Heart left ventricle (tissue), 16 donors: ENCODE results near the gene CDHR3. TPM values are rescaled to one million over a fixed set of nuclear protein-coding genes. Genes with fewer than 3 reads are reported as not detected.

ENCODE experiments used
- ATAC-seq, 4 donors: fragments of 200-7000 bp; cut with Tn5 transposase; one replicate each; pipeline ENCODE4 v1.9.1; 2020 to 2022; ENCODE audit warnings: moderate library complexity in 4 of 4, mild to moderate bottlenecking in 3 of 4, moderate number of reproducible peaks in 1 of 4
- DNase-seq, 5 donors: peaks; one replicate each; pipeline ENCODE4 v3.0.0-alpha.2; 2020
- H3K27ac ChIP-seq, 12 donors: fragments of 200-600 bp; sonication (generic) in 4 of 12; one replicate each; pipeline versions ENCODE4 v1.5.0 to v1.8.0; 2016 to 2022; ENCODE audit warnings: mild to moderate bottlenecking in 2 of 12
- H3K27me3 ChIP-seq, 9 donors: fragments of 200-600 bp; sonication (generic) in 2 of 9; one replicate each; pipeline versions ENCODE4 v1.5.1 to v1.8.0; 2016 to 2022; ENCODE audit warnings: mild to moderate bottlenecking in 3 of 9
- H3K36me3 ChIP-seq, 9 donors: fragments of 200-600 bp; sonication (generic) in 2 of 9; one replicate each; pipeline versions ENCODE4 v1.5.0 to v1.8.0; 2018 to 2022; ENCODE audit warnings: mild to moderate bottlenecking in 2 of 9
- H3K4me1 ChIP-seq, 12 donors: fragments of 200-600 bp; sonication (generic) in 4 of 12; one replicate each; pipeline versions ENCODE4 v1.5.0 to v1.8.0; 2016 to 2022; ENCODE audit warnings: mild to moderate bottlenecking in 3 of 12
- H3K4me3 ChIP-seq, 12 donors: fragments of 200-600 bp; sonication (generic) in 4 of 12; one replicate each; pipeline versions ENCODE4 v1.5.0 to v1.8.0; 2017 to 2022; ENCODE audit warnings: mild to moderate bottlenecking in 9 of 12, moderate library complexity in 4 of 12
- H3K9me3 ChIP-seq, 12 donors: fragments of 200-600 bp; sonication (generic) in 4 of 12; one replicate each; pipeline versions ENCODE4 v1.5.0 to v1.8.0; 2016 to 2022; ENCODE audit warnings: mild to moderate bottlenecking in 1 of 12
- POLR2A ChIP-seq, 2 donors: fragments of 450-650 bp; IDR thresholded peaks; one replicate each; pipeline ENCODE4 v1.6.1; 2017; ENCODE audit warnings: antibody characterized with exemption in 2 of 2, mild to moderate bottlenecking in 2 of 2, moderate library complexity in 2 of 2
- WGBS, 4 donors: extraction: QIAGEN DNeasy Blood & Tissue Kit in 2 of 4; methylation state at CpG; one replicate each; pipeline versions ENCODE4 v1.1.5 to v1.1.7; 2013 to 2018; 5-methylcytosine and 5-hydroxymethylcytosine counted together
- intact Hi-C, 10 donors: fragments of 100-400 bp; cut with DNase I; formaldehyde crosslinking; loops; one replicate each; pipeline versions ENCODE4 v1.11.1 to v1.14.2; 2022
- polyA plus RNA-seq, 2 donors: library from polyadenylated mRNA; stranded (reverse); fragments of 200-250 nt; gene quantifications; one replicate each; pipeline ENCODE4 v1.2.3, GENCODE V29; 2013
- total RNA-seq, 9 donors: library from RNA; depleted of rRNA in 2 of 9; stranded (reverse); fragments of >200 nt in 2 of 9; fragmentation: NEBNext Ultra II Directional in 3 of 9; extraction: Animal tissue kit (Norgen Biotek cat#: 25700) in 3 of 9; gene quantifications; one replicate each; pipeline versions ENCODE4 v1.1.0 to v1.2.4, GENCODE V29; 2016 to 2023
- TF ChIP-seq, protein P1 (sequence below), 12 donors: fragments of 200-600 bp; sonication (generic) in 4 of 12; IDR thresholded peaks; one replicate each; pipeline versions ENCODE4 v1.5.0 to v1.8.0; 2018 to 2022; ENCODE audit warnings: antibody characterized with exemption in 12 of 12, mild to moderate bottlenecking in 5 of 12
- donor health status: ischemic (EF 13 %, LVEDD 7.1; RV severe dilation, severe dysfunction).
- donor health status: healthy with polysubstance abuse.
- donor health status: DM: no; HTN: yes; CAD: no.
- donor health status: DM: no; HTN: no; CAD: no.
- donor health status: ischemic (EF 25% LVEDD 6.9; RV normal size, moderate dysfunction).
- donor health status: ischemic (EF 25% LVEDD 5.7; RV mildly dilated, moderate dysfunction).
- donor health status: healthy.
- donor health status: DM: yes; HTN: yes; CAD: no.
- donor health status: ischemic (EF 35%, LVEDD 5.7; RV mildly dilated, moderate dysfunction).
- donor health status: nonischemic (EF 11% LVEDD 7.7; RV severe dilation, severe dysfunction).
- donor health status: DM: yes; HTN: yes; CAD: no.
- donor health status: PGD.
- donor health status: ischemic (EF 29% LVEDD 5.4; RV normal size, mild dysfunction).
- donor health status: nonischemic (EF 23%, LVEDD 6.1; RV moderate dilation, normal function).

The CDHR3 gene
- total and polyA plus RNA-seq, 11 donors = 0.60 to 6.1 (median 1.4) TPM

DNA sequence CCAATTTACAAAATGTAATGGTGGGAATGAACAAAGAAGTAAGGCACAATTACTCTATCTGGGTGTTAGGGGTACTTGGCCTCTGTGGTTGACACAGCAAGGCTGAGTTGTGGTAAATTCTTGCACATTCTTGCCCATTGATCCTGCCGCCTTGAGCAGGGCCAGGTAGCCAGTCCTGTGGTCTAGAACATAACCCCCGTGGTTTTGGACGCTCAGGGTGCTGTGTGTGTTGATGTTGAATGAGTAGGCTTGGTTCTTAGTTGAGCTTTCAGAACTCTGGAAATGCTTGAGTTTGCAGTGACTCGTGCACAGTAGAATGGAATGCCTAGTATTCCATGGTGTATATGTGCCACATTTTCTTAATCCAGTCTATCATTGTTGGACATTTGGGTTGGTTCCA, 42.3 kb upstream of the CDHR3 start:
- H3K36me3 ChIP-seq = no peaks in the 10 kb centered on the region
- TF ChIP-seq POLR2A (IDR thresholded peaks at IDR 0.05) = no peak
- TF ChIP-seq, protein P1, sequence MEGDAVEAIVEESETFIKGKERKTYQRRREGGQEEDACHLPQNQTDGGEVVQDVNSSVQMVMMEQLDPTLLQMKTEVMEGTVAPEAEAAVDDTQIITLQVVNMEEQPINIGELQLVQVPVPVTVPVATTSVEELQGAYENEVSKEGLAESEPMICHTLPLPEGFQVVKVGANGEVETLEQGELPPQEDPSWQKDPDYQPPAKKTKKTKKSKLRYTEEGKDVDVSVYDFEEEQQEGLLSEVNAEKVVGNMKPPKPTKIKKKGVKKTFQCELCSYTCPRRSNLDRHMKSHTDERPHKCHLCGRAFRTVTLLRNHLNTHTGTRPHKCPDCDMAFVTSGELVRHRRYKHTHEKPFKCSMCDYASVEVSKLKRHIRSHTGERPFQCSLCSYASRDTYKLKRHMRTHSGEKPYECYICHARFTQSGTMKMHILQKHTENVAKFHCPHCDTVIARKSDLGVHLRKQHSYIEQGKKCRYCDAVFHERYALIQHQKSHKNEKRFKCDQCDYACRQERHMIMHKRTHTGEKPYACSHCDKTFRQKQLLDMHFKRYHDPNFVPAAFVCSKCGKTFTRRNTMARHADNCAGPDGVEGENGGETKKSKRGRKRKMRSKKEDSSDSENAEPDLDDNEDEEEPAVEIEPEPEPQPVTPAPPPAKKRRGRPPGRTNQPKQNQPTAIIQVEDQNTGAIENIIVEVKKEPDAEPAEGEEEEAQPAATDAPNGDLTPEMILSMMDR (IDR thresholded peaks at IDR 0.05) = no peak
- DNase-seq = no peak
- 79 to 98% (median 95%) methylated on average over 4 of the region's 4 CpGs for WGBS, 4 donors
- H3K27me3 ChIP-seq = no peaks in the 10 kb centered on the region
- H3K9me3 ChIP-seq = peaks cover 0 to 18% (median 9%) of the 10 kb centered on the region in 12 donors
- intact Hi-C loops = no loop called here
- no peak for ATAC-seq
- no peak overlapping the region for H3K4me3 ChIP-seq
- H3K27ac ChIP-seq = no peak overlapping the region
- no peaks in the 10 kb centered on the region for H3K4me1 ChIP-seq

DNA sequence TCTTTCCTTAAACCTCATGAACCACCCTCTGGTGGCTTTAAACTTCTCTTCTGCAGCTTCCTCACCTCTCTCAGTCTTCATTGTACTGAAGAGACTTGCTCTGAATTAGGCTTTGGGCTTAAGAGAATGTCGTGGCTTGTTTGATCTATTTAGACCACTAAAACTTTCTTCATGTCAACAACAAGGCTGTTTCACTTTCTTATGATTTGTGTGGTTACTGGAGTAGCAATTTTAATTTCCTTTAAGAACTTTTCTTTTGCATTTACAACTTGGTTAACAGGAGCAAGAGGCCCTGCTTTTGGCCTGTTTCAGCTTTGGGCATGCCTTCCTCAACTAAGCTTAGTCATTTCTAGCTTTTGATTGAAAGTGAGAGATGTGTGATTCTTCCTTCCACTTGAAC, 38.1 kb upstream of the CDHR3 start:
- H3K4me1 ChIP-seq = no peaks in the 10 kb centered on the region
- WGBS, 4 donors = 86 to 100% (median 95%) methylated on average over 1 of the region's 1 CpG
- no peak for TF ChIP-seq POLR2A (IDR thresholded peaks at IDR 0.05)
- TF ChIP-seq, protein P1 (IDR thresholded peaks at IDR 0.05) = no peak
- intact Hi-C loops = no loop called here
- H3K36me3 ChIP-seq = no peaks in the 10 kb centered on the region
- peaks cover 0 to 21% (median 9%) of the 10 kb centered on the region in 12 donors for H3K9me3 ChIP-seq
- no peaks in the 10 kb centered on the region for H3K27me3 ChIP-seq
- no peak overlapping the region for H3K4me3 ChIP-seq
- ATAC-seq (no peak), DNase-seq (no peak)
- no peak overlapping the region for H3K27ac ChIP-seq

DNA sequence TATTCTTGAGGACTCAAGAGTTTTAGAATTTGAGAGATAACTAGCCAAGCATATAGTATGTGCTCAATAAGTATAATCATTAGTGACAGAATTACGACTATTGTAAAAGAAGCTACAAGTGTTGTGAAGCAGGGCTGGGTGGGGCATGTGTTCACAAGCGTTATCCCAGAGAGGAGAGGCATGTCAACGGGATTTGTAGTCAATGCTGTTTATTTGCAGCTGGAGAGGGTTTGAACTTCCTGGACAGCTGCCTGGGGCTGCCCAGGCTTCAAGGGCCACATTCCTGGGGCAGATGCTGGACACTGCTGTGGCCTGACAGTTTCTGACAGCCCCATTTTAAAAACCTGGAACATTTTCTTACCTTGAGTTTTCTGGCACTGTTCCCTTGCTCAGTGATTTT, 36.9 kb upstream of the CDHR3 start:
- no peak for ATAC-seq
- Histone ChIP-seq H3K27me3 (no peaks in the 10 kb centered on the region), H3K9me3 (peaks cover 0 to 21% (median 9%) of the 10 kb centered on the region in 12 donors), H3K36me3 (no peaks in the 10 kb centered on the region), H3K27ac (no peak overlapping the region), H3K4me1 (no peaks in the 10 kb centered on the region), H3K4me3 (no peak overlapping the region)
- intact Hi-C loops = no loop called here
- WGBS, 4 donors = 55 to 62% (median 60%) methylated on average over 3 of the region's 3 CpGs
- no peak for DNase-seq
- no peak for TF ChIP-seq POLR2A (IDR thresholded peaks at IDR 0.05)
- TF ChIP-seq, protein P1 (IDR thresholded peaks at IDR 0.05) = no peak

DNA sequence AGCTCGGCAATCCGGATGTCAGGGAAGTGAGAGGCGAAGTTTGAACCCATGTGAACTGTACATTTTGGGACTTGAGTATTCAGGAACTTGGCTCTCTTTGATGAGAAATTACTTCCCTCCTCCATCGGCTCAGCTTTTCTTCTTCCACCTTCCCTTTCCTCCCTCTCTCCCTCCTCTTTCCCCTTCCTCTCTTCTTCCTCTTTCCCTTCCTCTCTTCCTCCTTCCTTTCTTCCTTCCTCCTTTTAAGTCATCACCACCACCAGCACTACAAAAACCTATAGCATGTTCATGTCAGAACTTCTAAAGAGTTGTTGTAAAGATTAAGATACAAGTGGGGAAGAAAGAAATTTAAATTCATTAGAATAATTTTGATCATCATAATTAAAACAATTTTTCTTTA, 31.9 kb upstream of the CDHR3 start:
- 71 to 81% (median 76%) methylated on average over 4 of the region's 4 CpGs for WGBS, 4 donors
- DNase-seq (no peak), ATAC-seq (no peak)
- Histone ChIP-seq H3K9me3 (peaks cover 0 to 3% (median 0%) of the 10 kb centered on the region in 12 donors), H3K4me1 (peaks cover 0 to 16% (median 2%) of the 10 kb centered on the region in 12 donors), H3K27me3 (no peaks in the 10 kb centered on the region), H3K36me3 (no peaks in the 10 kb centered on the region), H3K27ac (no peak overlapping the region), H3K4me3 (no peak overlapping the region)
- intact Hi-C loops = loop anchor here in 3 of 10 donors (5.0 to 10.0 kb wide), 4 partner anchors 81 to 114 kb away; no protein-coding TSS in a partner anchor
- TF ChIP-seq, protein P1 (IDR thresholded peaks at IDR 0.05) = no peak
- no peak for TF ChIP-seq POLR2A (IDR thresholded peaks at IDR 0.05)
